Activated T-cell treated with anti-CD3 and anti-CD28 coated beads for 24 hours (primary cell): ENCODE results near the gene TEX54.
"Not testable (repeated sequence)": the region's sequence is repeated elsewhere in the genome, so short reads cannot be mapped to it uniquely, and the experiment has no call there.

Source experiments
- DNase-seq: peaks from one replicate; pipeline ENCODE4 v3.0.0-alpha.2; 2020; ENCODE audit warnings: low read depth

The TEX54 gene

GRCh38 chr11:62831520-62832335 is 913 bp downstream of the TEX54 start, which contains the start of gene STX5:
Gene STX5, minus strand, starts transcription at chr11:62832051. Its CDS starts 808 bp downstream, at chr11:62831243.
- DNase-seq = peak; percentile 99

- no peak for DNase-seq
These were observed 1.6 kb downstream of the TEX54 start for GRCh38 chr11:62830904-62831519.

GRCh38 chr11:62828130-62828529 is 4.5 kb downstream of the TEX54 start:
- not testable (repeated sequence) for DNase-seq

- DNase-seq = no peak
These were observed 9.0 kb downstream of the TEX54 start for GRCh38 chr11:62823677-62824076.

DNA sequence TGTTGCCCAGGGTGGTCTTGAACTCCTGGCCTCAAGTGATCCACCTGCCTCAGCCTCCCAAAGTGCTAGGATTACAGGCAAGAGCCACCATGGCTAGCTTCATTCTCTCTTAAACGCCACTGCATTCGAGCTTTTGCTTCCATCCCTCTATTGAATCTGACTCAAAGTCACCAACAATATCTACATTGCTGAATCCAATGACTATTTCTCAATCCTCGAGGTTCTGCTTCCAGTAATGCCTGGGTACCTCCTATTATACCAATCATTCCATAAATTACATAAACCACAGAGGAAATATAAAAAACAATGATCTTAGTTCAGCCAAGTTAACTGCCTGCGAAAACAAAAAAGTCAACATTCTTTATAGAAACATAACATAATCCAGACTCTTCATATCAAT is 15.5 kb downstream of the TEX54 start:
- no peak for DNase-seq

DNA sequence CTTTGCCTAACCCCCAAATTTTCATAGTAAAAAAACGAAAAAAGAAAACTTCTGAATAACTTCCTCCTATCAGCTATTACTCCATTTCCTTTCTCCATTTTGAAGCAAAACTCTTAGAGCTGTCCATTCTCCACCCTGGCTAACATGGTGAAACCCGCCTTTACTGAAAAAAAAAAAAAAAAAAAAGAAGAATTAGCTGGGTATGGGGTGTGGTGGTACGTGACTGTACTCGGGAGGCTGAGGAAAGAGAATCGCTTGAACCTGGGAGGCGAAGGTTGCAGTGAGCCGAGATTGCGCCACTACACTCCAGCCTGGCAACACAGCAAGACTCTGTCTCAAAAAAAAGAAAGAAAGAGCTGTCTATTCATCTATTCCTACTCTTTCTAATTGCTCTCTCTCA is 16.1 kb downstream of the TEX54 start:
- no peak for DNase-seq

DNA sequence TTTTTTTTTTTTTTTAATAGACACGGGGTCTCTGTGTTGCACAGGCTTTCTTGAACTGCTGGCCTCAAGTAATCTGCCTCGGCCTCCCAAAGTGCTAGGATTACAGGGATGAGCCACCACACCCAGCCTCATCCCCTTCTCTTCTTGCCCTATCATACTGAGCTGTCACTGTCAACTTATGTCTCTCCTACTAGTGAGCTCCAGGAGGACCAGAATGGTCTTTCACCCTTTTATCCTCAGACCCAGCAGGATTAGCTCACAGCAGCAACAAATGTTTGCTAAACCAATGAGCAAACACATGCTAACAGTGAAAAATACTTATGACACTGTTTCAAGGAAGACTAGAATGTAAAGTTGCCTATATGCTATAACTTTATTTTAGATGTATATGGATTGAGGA is 21.0 kb downstream of the TEX54 start:
- DNase-seq = no peak

- DNase-seq = no peak
These were observed 21.9 kb downstream of the TEX54 start for GRCh38 chr11:62810748-62811147.

GRCh38 chr11:62806611-62807121 is 26.0 kb downstream of the TEX54 start:
- DNase-seq = no peak

GRCh38 chr11:62805961-62806441 is 26.6 kb downstream of the TEX54 start:
- DNase-seq = no peak

- DNase-seq = peak; percentile 94
These were observed 27.4 kb downstream of the TEX54 start, which contains the start of gene NXF1 for GRCh38 chr11:62805076-62805892. Gene NXF1, minus strand, starts transcription at chr11:62805440. Its CDS starts 84 bp downstream, at chr11:62805356.

- DNase-seq = peak; percentile 29
These were observed 28.1 kb downstream of the TEX54 start for GRCh38 chr11:62804310-62805075.

GRCh38 chr11:62801071-62801470 is 31.6 kb downstream of the TEX54 start:
- no peak for DNase-seq

GRCh38 chr11:62799486-62799885 is 33.2 kb downstream of the TEX54 start:
- DNase-seq = no peak

DNA sequence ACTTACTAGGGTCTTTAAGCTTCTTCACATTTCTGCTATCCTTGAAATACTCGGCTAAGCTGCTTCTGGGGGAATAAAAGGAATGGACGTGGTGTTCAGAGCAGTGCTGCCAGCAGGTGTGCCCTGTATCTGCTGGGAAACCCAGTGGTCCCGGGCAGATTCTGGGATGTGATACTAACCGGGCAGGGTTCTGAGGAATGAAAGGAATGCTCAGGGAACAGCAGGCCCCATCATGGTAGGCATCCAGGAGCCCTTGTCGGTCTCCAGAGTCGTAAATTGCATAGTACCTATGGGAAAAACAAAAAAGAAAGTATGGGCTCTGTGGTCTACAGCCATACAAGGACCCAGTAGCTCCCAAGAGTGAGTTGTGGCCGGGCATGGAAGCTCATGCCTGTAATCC is 36.4 kb downstream of the TEX54 start:
- no peak for DNase-seq

DNA sequence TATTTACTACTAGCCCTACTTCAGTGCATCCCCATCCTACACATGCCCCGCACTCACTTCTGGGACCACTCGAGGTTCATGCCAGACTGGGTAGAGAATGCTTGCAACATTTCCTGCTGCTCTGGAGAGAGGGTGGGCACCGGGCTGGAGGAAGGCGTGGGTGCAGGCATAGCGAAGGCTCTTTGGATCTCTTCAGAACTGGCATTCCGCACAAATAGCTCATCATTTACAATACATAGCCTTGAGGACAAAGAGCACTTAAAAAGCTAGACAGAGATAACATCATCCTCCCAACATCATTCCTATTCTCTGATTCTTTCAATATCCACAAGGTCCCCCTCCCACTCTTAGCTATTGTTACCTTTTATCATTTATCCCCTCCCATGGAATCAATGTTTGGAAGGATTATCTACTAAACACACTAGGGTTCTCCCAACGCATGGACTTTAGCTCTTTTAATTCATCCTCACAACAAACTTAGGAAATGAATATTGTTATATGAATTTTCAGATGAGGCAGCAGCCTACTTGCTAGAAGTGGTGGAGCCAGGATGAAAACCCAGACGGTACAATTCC is 38.4 kb downstream of the TEX54 start:
- DNase-seq = no peak

DNA sequence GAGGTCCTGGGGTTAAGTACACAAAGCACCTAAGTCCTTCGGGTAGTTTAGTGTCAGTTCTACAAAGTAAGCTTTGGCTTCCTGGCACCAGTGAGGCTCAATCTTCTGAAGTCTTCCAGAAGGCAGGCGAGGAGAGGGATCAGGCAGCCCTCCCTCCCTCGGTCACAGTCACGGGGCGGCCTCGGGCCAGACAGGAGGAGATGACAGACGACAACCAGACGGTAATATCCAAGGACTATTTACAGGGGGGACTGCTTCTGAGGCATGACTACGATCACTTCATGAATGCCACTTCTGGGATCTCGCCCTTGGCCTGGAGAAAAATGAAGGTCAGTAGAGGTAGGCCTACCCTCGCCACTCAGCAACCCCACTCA is 40.5 kb downstream of the TEX54 start:
- no peak for DNase-seq

GRCh38 chr11:62791501-62792201 is 41.0 kb downstream of the TEX54 start, which contains the start of gene TMEM223:
Gene TMEM223, minus strand, starts transcription at chr11:62792006. Its CDS starts 12 bp downstream, at chr11:62791994.
- peak; percentile 86 for DNase-seq

- no peak for DNase-seq
These were observed 43.1 kb downstream of the TEX54 start for GRCh38 chr11:62789576-62789975.

DNA sequence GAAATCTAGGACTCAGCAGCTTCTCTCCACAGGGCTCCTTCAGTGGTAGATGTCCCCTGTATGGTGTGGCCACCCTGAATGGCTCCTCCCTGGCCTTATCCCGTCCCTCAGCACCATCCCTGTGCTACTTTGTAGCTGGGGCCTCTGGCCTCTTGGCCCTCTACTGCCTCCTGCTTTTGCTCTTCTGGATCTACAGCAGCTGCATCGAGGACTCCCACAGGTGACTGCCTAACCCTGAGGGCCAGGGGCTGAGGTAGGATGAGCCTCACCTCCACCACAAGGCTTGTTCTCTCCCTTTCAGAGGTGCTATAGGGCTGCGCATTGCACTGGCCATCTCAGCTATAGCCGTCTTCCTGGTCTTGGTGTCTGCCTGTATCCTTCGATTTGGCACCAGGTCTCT is 43.6 kb downstream of the TEX54 start:
- no peak for DNase-seq
